ENCODE data around the gene ANXA5. TPM values are rescaled to one million over a fixed set of nuclear protein-coding genes. Genes with fewer than 3 reads are reported as not detected.

Gene ANXA5
- total RNA-seq, 1 experiment from 2014 or later, result 231 TPM

- H3K27me3 ChIP-seq (ENCODE audit: insufficient read depth, low read length), result no peaks in the 10 kb centered on the region
Measured at GRCh38 chr4:121654738-121655137, 42.0 kb downstream of the ANXA5 start.

More at GRCh38 chr4:121654738-121655137, 42.0 kb downstream of the ANXA5 start:
- H2BK120ac ChIP-seq (ENCODE audit: low read depth, low read length, poor library complexity, severe bottlenecking), result no peak overlapping the region
- H2BK20ac ChIP-seq (ENCODE audit: low read depth, low read length, poor library complexity, severe bottlenecking), result no peak overlapping the region
- no peaks in the 10 kb centered on the region for H3K23me2 ChIP-seq (ENCODE audit: insufficient read length, low read depth, low read length, poor library complexity, severe bottlenecking)
- no peak overlapping the region for H4K91ac ChIP-seq (ENCODE audit: insufficient read length, low read depth, low read length)
- H4K8ac ChIP-seq (replicated peaks; ENCODE audit: insufficient read length, low read depth, low read length), result no peak overlapping the region
- no peaks in the 10 kb centered on the region for H3K27me3 Mint-ChIP-seq (ENCODE audit: low read depth)
- H2AK5ac ChIP-seq (ENCODE audit: insufficient read length, low read length), result no peak overlapping the region
- H3K9ac ChIP-seq (ENCODE audit: extremely low read depth, insufficient read length, low read length), result no peak overlapping the region
- no peaks in the 10 kb centered on the region for H3K79me2 ChIP-seq (ENCODE audit: insufficient read depth, low read length)
- no peak overlapping the region for H4K5ac ChIP-seq (ENCODE audit: insufficient read length, low read depth, low read length)
- no peaks in the 10 kb centered on the region for H3K4me1 ChIP-seq (ENCODE audit: insufficient read depth, low read length)
- H3K23ac ChIP-seq (ENCODE audit: insufficient read length, low read depth, low read length), result no peak overlapping the region
- H3K27ac ChIP-seq (ENCODE audit: insufficient read length, low read depth, low read length), result no peak overlapping the region
- no peak overlapping the region for H2BK5ac ChIP-seq (ENCODE audit: insufficient read length, low read length)
- no peak for DNase-seq
- TF ChIP-seq CTCF (conservative IDR thresholded peaks at IDR 0.05), result no peak
- no peak overlapping the region for H3K14ac ChIP-seq (ENCODE audit: insufficient read depth, low read length)
- no peak overlapping the region for H3K27ac Mint-ChIP-seq
- no peak overlapping the region for H3K4ac ChIP-seq (ENCODE audit: low read depth, low read length)
- no peak overlapping the region for H3K18ac ChIP-seq (ENCODE audit: insufficient read length, low read depth, low read length)
- no CpG with 5 or more reads among the region's 3 CpGs for WGBS (ENCODE audit: extremely low coverage, insufficient read length, low lambda C conversion rate)
- H2BK15ac ChIP-seq (ENCODE audit: low read depth, low read length), result no peak overlapping the region
- no peak overlapping the region for H3T11ph ChIP-seq (ENCODE audit: low read length)
- H4K20me1 ChIP-seq (ENCODE audit: control insufficient read depth, insufficient read depth, insufficient read length), result no peaks in the 10 kb centered on the region
- H3K9me3 Mint-ChIP-seq, result no peaks in the 10 kb centered on the region
- no peaks in the 10 kb centered on the region for H3K9me3 ChIP-seq (ENCODE audit: control insufficient read depth, low read depth, low read length)
- no peaks in the 10 kb centered on the region for H3K79me1 ChIP-seq (ENCODE audit: insufficient read depth, low read depth, low read length, poor library complexity, severe bottlenecking)
- H3K4me1 Mint-ChIP-seq, result no peaks in the 10 kb centered on the region
- H3K4me2 ChIP-seq (ENCODE audit: insufficient read depth, insufficient read length, low read length), result no peak overlapping the region
- no peak overlapping the region for H3K4me3 Mint-ChIP-seq
- H2BK12ac ChIP-seq (ENCODE audit: insufficient read length, low read depth, low read length), result no peak overlapping the region
- no peak overlapping the region for H3K56ac ChIP-seq (ENCODE audit: insufficient read length, low read depth, low read length)
- H3K36me3 Mint-ChIP-seq (ENCODE audit: insufficient read depth in 1 of 3, low read depth in 3 of 3), result no peaks in the 10 kb centered on the region
- H2AFZ ChIP-seq (ENCODE audit: low read length), result no peak overlapping the region
